SK-N-SH treated with all-trans-retinoic acid at 6 μM for 48 hours (cell line): ENCODE measurements around the gene GPR161.

Experiments
- ARNTL ChIP-seq: fragments of 450-650 bp; formaldehyde crosslinking; IDR thresholded peaks from 2 replicates; pipeline ENCODE4 v1.5.0; 2020; ENCODE audit warnings: low read depth, mild to moderate bottlenecking, moderate library complexity, borderline replicate concordance
- CREB5 ChIP-seq: fragments of 250-450 bp; sonication (Bioruptor Pico); IDR thresholded peaks from 2 replicates; pipeline ENCODE4 v1.5.1; 2020; ENCODE audit warnings: low read depth, mild to moderate bottlenecking, moderate library complexity
- CSDC2 ChIP-seq: fragments of 250-450 bp; sonication (Bioruptor Pico); IDR thresholded peaks from 2 replicates; pipeline ENCODE4 v1.5.0; 2020; ENCODE audit warnings: mild to moderate bottlenecking, moderate library complexity
- CSRNP3 ChIP-seq: fragments of 250-450 bp; sonication (Bioruptor Pico); IDR thresholded peaks from 2 replicates; pipeline ENCODE4 v1.5.1; 2021; ENCODE audit warnings: mild to moderate bottlenecking, moderate library complexity
- GLIS3 ChIP-seq: fragments of 250-450 bp; sonication (Bioruptor Pico); IDR thresholded peaks from 2 replicates; pipeline ENCODE4 v1.5.0; 2020; ENCODE audit warnings: mild to moderate bottlenecking, moderate library complexity
- ISL1 ChIP-seq: fragments of 250-450 bp; sonication (Bioruptor Pico); IDR thresholded peaks from 2 replicates; pipeline ENCODE4 v2.1.2; 2022; ENCODE audit warnings: mild to moderate bottlenecking, moderate library complexity
- OSR1 ChIP-seq: fragments of 250-450 bp; sonication (Bioruptor Pico); IDR thresholded peaks from 2 replicates; pipeline ENCODE4 v1.8.0; 2022; ENCODE audit warnings: moderate library complexity, mild to moderate bottlenecking, inconsistent platforms
- PATZ1 ChIP-seq: fragments of 250-450 bp; sonication (Bioruptor Pico); IDR thresholded peaks from 2 replicates; pipeline ENCODE4 v1.8.0; 2020; ENCODE audit warnings: mild to moderate bottlenecking, moderate library complexity, borderline replicate concordance
- POU6F1 ChIP-seq: fragments of 250-450 bp; sonication (Bioruptor Pico); IDR thresholded peaks from 2 replicates; pipeline ENCODE4 v1.8.0; 2021; ENCODE audit warnings: low read depth, mild to moderate bottlenecking, moderate library complexity, borderline replicate concordance
- TCF4 ChIP-seq: fragments of 250-450 bp; sonication (Bioruptor Pico); IDR thresholded peaks from 2 replicates; pipeline ENCODE4 v1.8.0; 2021; ENCODE audit warnings: mild to moderate bottlenecking, moderate library complexity, borderline replicate concordance
- TOX ChIP-seq: fragments of 250-450 bp; sonication (Bioruptor Pico); IDR thresholded peaks from 2 replicates; pipeline ENCODE4 v1.8.0; 2021; ENCODE audit warnings: mild to moderate bottlenecking, moderate library complexity, borderline replicate concordance
- ZC3H10 ChIP-seq: fragments of 250-450 bp; sonication (Bioruptor Pico); IDR thresholded peaks from 2 replicates; pipeline ENCODE4 v1.5.1; 2021; ENCODE audit warnings: mild to moderate bottlenecking, moderate library complexity

DNA sequence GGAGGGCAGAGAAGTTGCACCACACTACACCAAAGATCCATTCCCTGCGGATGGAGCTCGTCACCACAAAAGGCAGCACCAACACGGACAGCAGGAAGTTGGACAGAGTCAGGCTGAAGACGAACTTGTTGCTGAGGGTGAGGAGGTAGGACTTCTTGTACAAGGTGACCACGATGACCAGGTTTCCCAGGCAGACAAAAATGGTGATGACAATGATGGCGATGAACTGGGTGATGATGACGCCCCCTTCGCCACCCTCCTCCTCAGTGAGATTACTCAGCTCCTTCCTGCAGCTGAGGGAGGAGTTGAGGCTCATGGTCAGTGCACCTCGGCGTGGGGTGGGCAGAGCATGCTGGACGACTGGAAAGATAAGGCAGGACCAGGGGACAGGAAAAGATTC lies 32.2 kb downstream of the GPR161 start:
- TF ChIP-seq TCF4 (CRISPR knock-in tag) (no peak), ZC3H10 (no peak), TOX (no peak), CREB5 (no peak), CSDC2 (no peak), GLIS3 (no peak), PATZ1 (CRISPR knock-in tag) (no peak), POU6F1 (no peak), OSR1 (CRISPR knock-in tag) (no peak), ARNTL (CRISPR knock-in tag) (no peak), ISL1 (CRISPR knock-in tag) (no peak), CSRNP3 (CRISPR knock-in tag) (no peak)
